ENCODE results near the gene ZFYVE28.

ZFYVE28 gene

GRCh38 chr4:2426711-2427275 lies 8.3 kb upstream of the ZFYVE28 start:
- TF ChIP-seq, protein P1, sequence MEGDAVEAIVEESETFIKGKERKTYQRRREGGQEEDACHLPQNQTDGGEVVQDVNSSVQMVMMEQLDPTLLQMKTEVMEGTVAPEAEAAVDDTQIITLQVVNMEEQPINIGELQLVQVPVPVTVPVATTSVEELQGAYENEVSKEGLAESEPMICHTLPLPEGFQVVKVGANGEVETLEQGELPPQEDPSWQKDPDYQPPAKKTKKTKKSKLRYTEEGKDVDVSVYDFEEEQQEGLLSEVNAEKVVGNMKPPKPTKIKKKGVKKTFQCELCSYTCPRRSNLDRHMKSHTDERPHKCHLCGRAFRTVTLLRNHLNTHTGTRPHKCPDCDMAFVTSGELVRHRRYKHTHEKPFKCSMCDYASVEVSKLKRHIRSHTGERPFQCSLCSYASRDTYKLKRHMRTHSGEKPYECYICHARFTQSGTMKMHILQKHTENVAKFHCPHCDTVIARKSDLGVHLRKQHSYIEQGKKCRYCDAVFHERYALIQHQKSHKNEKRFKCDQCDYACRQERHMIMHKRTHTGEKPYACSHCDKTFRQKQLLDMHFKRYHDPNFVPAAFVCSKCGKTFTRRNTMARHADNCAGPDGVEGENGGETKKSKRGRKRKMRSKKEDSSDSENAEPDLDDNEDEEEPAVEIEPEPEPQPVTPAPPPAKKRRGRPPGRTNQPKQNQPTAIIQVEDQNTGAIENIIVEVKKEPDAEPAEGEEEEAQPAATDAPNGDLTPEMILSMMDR (IDR thresholded peaks at IDR 0.05), result no peak

GRCh38 chr4:2426069-2426397 lies 7.6 kb upstream of the ZFYVE28 start:
- no peaks in the 10 kb centered on the region for H3K4me1 ChIP-seq (ENCODE audit: control insufficient read depth in 1 of 2, insufficient read depth in 1 of 2, low read depth in 1 of 2, low read length in 1 of 2)
- no peak overlapping the region for H3K27ac ChIP-seq
- TF ChIP-seq, protein P1 (IDR thresholded peaks at IDR 0.05), result no peak

More at GRCh38 chr4:2426711-2427275, 8.3 kb upstream of the ZFYVE28 start:
- Histone ChIP-seq H3K27ac (no peak overlapping the region), H3K36me3 (no peaks in the 10 kb centered on the region), H3K9me3 (no peaks in the 10 kb centered on the region), H3K27me3 (peaks cover 13% of the 10 kb centered on the region), H3K4me1 (ENCODE audit: control insufficient read depth in 1 of 2, insufficient read depth in 1 of 2, low read depth in 1 of 2, low read length in 1 of 2) (no peaks in the 10 kb centered on the region), H3K4me3 (ENCODE audit: low read depth in 1 of 2, low read length in 1 of 2) (no peak overlapping the region)

GRCh38 chr4:2425386-2426068 lies 7.1 kb upstream of the ZFYVE28 start:
- no peaks in the 10 kb centered on the region for H3K9me3 ChIP-seq
- H3K36me3 ChIP-seq, result no peaks in the 10 kb centered on the region
- no peaks in the 10 kb centered on the region for H3K4me1 ChIP-seq (ENCODE audit: control insufficient read depth in 1 of 2, insufficient read depth in 1 of 2, low read depth in 1 of 2, low read length in 1 of 2)
- no peak overlapping the region for H3K27ac ChIP-seq
- H3K27me3 ChIP-seq, result peaks cover 26% of the 10 kb centered on the region
- H3K4me3 ChIP-seq (ENCODE audit: low read depth in 1 of 2, low read length in 1 of 2), result no peak overlapping the region
- TF ChIP-seq, protein P1 (IDR thresholded peaks at IDR 0.05), result no peak

More at GRCh38 chr4:2426069-2426397, 7.6 kb upstream of the ZFYVE28 start:
- Histone ChIP-seq H3K36me3 (no peaks in the 10 kb centered on the region), H3K27me3 (peaks cover 21% of the 10 kb centered on the region), H3K4me3 (ENCODE audit: low read depth in 1 of 2, low read length in 1 of 2) (no peak overlapping the region), H3K9me3 (no peaks in the 10 kb centered on the region)

DNA sequence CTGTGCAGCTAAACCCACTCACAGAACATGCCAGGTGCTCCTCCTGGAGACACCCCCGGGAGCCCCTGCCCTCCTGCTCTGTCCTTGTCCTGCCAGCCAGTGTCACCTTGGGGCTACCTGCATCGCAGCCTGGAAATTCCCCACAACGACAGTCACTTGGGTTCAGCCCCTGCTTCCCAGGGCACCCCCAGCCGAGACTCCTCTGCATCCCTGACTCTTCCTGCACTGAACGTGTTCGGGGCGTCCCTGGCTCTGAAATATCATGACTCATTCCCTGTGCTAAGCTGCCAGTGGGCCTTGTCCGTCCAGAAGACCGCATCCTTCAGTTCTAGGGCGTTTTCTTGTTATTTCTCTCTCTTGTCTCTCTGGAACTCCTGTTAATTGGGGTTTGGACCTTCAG lies 6.1 kb upstream of the ZFYVE28 start:
- Histone ChIP-seq H3K4me3 (ENCODE audit: low read depth in 1 of 2, low read length in 1 of 2) (no peak overlapping the region), H3K4me1 (ENCODE audit: control insufficient read depth in 1 of 2, insufficient read depth in 1 of 2, low read depth in 1 of 2, low read length in 1 of 2) (peaks cover under 1 to 1% of the 10 kb centered on the region in 2 experiments), H3K27ac (no peak overlapping the region), H3K9me3 (no peaks in the 10 kb centered on the region), H3K36me3 (no peaks in the 10 kb centered on the region), H3K27me3 (peaks cover 36% of the 10 kb centered on the region)
- TF ChIP-seq, protein P1 (IDR thresholded peaks at IDR 0.05), result no peak

DNA sequence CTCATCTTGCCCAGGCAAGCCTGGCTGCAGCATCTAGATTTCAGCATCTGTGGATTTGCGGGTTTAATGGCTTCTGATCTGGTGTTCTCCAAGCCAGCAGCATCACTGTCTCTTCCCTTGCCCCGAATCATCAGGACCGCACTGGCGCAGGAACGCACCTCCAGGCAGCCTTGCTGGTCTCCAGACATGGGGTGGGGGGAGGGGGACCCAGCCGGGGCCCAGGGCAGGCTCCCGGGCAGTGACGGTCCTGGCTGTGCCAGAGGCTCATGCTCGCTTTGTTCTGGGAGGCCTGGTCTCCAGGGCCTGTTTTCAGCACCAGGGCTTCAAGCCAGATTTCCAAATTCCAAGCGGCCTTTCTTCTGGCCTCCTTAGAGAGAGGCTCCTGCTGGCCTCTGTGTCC lies 5.2 kb upstream of the ZFYVE28 start:
- H3K9me3 ChIP-seq, result no peaks in the 10 kb centered on the region
- no peak overlapping the region for H3K27ac ChIP-seq
- TF ChIP-seq, protein P1 (IDR thresholded peaks at IDR 0.05), result no peak
- no peaks in the 10 kb centered on the region for H3K36me3 ChIP-seq
- no peak overlapping the region for H3K4me3 ChIP-seq (ENCODE audit: low read depth in 1 of 2, low read length in 1 of 2)
- peaks cover 9% of the 10 kb centered on the region in 2 experiments for H3K4me1 ChIP-seq (ENCODE audit: control insufficient read depth in 1 of 2, insufficient read depth in 1 of 2, low read depth in 1 of 2, low read length in 1 of 2)
- peaks cover 44% of the 10 kb centered on the region for H3K27me3 ChIP-seq

All from neutrophil (primary cell).